MV-4-11 (cell line): ENCODE measurements around the gene APEX2.
"Not testable (repeated sequence)": the region's sequence is repeated elsewhere in the genome, so short reads cannot be mapped to it uniquely, and the experiment has no call there.

Experiments
- DNase-seq: peaks from one replicate; lab custom pipeline; 2025; lab: John Stamatoyannopoulos, UW

APEX2 gene, protein sequence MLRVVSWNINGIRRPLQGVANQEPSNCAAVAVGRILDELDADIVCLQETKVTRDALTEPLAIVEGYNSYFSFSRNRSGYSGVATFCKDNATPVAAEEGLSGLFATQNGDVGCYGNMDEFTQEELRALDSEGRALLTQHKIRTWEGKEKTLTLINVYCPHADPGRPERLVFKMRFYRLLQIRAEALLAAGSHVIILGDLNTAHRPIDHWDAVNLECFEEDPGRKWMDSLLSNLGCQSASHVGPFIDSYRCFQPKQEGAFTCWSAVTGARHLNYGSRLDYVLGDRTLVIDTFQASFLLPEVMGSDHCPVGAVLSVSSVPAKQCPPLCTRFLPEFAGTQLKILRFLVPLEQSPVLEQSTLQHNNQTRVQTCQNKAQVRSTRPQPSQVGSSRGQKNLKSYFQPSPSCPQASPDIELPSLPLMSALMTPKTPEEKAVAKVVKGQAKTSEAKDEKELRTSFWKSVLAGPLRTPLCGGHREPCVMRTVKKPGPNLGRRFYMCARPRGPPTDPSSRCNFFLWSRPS

DNA sequence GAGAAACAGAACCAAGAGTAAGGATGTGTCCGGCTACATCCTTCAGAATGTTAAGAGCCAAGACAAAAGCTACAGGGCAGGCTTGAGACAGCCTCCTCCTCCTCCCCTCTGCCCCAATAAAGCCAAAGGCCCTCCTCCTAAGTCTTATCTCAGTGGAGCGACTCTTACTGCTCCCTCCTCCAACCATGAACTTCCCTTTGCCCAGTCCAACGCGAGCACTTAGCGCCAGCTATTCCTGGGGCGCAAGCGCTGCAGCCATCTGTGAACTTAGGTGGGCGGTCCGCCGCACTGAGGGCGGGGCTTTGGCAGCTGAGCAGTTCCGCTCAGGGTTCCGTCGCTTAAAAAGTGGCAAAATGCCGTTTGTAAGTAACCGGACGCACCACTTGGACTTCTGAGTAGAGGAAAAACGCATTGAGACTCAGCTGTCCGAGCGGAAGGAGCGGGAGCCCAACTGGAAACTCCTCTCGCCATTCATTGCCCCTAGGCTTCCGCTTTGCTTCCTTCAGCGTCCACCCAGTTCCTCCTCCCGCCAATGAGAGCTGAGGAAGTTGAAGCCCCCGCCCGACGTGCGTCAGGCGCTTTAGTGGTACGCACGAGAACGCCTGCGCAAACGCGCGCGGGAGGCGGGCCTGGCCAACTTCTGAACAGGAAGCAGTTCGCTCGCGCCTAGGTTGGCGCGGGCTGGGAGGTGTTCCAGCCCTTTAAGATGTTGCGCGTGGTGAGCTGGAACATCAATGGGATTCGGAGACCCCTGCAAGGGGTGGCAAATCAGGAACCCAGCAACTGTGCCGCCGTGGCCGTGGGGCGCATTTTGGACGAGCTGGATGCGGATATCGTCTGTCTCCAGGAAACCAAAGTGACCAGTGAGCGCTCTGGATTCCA is at the start of gene APEX2:
APEX2 (plus strand) TSS at position 647 of the 882 bp plus-strand sequence; CDS start at position 707, 60 bp downstream.
- peak; percentile 91 for DNase-seq

DNA sequence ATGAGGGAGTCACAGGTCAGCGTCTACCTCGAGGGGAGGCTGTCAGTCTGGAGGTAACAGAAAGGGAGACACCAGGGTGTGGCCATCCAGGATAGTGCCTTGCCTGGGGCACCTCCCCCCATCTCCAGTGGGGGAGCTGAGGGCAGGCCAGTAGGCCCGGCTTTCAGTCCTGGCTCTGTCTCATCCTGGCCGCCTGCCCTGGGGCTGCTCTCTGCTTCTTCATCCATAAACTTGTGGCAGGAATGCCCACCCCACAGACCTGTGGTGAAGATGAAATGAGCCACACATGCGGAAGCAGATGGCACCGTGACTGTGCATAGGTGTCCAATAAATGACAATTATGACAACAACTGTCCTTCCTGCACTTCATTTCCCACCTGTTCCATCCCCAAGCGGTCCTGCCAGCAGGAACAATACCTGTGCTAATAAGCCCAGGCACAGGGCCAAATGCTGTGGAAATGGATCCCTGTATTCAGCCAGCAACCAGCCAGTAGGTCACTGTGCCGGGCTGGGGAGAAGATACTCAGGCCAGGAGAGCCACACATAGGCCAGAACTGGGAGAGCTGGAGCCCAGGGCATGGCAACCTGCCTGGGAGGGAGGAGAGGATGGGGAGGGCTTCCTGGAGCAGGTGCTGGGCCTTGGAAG is 49.3 kb upstream of the APEX2 start:
- DNase-seq, result no peak

DNA sequence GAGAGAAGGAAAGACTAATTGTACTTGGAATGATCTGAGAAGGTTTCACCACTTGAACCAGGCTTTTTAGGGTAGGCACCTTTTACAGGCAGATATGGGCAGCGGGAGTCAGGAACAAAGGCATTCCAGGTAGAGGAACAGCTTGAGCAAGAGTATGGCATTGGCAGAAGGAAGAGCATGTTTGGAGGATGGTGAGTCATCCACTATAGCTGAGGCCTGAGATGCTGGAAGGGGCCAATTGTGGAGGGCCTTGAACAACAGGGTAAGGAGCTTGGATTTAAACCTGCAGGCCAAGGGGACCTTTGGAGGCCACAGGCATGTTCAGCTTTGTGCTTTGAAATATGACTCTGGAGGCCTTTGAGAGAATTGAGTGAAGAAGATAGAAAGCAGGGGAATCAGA is 38.4 kb upstream of the APEX2 start:
- no peak for DNase-seq

DNA sequence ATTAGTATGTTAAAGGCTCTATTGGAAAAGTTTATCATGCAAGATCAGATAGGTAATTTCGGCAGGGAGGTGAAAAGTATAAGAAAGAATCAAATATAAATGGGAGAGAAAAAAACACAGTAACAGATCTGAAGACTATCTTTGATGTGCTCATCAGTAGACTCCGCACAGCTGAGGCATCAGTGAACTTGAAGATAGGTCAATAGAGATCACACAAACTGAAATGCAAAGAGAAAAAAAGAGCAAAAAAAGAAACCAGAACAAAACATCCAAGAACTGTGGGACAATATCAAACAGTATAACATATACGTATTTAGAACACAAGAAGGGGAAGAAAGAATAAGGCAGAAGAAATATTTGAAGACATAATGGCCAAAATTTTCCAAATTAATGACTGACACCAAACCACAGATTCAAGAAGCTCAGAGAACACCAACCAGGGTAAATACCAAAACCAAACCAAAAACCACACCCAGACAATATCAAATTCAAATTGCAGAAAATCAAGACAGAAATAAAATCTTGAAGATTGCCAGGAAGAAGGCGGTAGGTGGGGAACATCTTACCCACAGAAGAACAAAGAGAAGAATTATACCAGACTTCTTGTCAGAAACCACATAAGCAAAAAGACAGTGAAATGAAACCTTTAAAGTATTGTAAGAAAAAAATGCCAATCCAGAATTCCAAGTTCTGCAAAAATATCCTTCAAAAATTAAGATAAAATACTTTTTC is 35.2 kb upstream of the APEX2 start:
- DNase-seq, result no peak

DNA sequence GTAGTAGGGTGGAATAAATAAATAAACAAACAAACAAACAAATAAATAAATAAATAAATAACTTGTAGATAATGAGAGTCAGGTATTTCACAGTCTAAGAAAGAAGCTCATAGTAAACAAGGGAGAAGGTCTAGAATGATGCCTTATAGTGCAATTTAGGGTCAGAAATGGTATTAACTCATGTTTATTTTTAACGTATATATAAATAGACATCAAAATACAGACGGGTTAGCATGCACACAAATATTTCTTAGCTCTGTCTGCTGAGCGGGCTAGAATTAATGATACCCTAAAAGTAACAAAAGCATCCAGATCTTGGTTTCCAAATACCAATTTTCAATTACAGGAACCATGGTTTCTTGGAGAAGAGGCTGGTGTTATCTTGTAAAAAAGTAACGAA is 22.8 kb upstream of the APEX2 start:
- no peak for DNase-seq

DNA sequence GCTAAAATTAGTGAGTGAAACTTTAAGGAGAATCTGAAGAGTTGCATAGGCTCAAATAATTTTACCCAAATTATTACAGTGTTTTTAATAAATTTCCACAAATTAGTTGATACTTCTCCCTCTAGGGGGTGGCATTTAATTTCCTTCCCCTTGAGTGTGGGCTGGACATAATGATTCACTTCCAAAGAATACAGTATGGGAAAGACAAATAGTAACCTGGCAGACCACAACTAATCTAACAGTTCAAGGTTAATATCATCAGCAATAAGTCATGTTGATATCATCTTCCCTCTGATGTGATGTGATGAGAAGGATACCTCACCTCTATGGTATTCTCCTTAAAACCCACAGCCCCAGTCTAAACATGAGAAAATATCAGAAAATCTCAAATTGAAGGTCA is 21.7 kb upstream of the APEX2 start:
- no peak for DNase-seq

DNA sequence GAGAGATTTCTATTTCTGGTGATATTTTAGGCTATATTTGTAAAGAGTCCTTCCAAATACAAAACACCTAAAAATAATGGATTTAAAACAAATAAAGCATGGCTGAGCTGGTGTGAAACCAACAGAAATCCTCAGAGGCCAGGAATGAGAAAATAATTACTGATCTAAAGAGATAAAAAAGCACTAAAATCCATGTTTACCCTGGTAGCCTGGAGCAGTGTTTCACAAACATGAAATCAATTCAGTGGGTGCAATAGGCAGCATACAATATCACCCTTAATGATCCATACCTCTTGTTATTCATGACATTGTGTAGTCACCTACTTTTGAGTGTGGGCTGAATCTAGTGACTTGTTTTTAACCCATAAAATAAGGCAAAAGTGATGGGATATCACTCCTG is 20.7 kb upstream of the APEX2 start:
- no peak for DNase-seq

DNA sequence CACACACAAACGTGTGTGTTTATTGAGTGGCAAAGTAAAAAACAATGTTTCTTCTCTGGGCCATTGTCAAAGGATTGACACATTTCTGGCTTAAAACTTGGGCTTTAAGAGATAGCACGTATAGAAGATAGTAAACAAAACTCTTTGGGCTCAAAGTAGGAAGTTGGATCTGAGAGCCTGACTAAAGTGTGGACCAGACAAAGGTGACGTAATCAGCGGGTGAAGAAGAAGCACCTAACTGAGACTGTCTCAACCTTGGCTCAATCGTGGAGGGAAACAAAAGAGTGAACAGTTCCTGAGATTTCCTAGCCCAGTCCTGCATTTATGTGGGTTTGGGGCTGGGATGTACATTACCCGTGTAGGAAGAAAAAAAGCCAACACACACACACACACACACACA is 19.8 kb upstream of the APEX2 start:
- DNase-seq, result peak; percentile 2

DNA sequence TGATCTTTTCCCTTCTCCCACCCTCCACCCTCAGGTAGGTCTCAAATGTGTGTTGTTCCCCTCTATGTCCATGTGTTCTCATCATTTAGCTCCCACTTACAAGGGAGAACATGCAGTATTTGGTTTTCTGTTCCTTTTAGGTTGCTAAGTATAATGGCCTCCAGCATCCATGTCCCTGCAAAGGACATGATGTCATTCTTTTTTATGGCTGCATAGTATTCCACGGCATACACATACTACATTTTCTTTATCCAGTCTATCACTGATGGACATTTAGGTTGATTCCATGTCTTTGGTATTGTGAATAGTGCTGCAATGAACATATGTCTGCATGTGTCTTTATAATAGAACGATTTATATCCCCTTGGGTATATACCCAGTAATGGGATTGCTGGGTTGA is 16.9 kb upstream of the APEX2 start:
- not testable (repeated sequence) for DNase-seq

DNA sequence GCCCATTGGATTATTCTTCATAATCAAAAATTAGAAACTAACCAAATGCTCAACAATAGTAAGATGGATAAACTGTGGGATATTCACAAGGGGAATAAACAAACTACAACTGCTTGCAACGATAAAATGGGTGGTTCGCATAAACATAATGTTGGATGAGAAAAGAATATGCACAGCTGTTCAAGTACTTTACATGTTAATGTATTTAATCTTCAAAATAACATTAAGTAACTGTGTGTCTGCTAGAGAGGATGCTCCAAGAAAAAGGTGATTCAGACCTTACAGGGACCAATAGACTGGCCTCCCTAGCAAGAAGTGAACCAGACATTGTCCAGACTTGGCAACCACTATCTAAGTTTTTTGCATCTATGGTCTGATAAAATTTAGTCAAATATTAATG is 8.5 kb upstream of the APEX2 start:
- DNase-seq, result no peak

DNA sequence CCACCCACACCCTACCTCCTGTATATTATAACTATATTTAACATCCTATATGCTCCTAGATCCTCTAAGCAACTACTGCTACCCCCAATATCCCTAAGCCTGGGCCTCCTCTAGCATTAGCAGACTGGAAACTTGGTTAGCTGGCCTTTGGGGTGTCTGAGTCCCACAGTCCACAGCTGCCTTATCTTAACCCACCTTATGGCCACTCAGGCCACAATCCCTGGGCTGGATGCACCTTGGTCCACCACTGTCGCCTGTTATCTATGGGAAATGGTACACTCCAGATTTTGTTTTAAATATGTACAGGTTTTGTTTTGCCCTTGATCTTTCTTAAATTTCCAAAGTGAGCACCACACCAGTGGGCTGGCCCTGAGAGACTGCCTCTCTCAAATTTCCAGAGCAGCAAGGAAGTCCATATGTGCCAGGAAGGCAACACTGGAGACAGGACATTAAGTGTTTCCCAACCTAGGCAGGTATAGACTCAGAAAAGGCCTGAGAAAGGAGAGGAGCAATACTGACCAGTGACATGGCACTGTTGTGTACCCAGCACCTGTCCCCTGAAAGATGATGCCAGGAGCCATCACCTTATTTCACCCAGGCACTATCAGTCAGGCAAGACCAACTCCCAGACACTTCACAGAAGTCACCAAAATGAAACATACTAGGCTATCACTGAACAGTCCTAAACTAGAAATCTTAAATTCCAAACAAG is 7.1 kb upstream of the APEX2 start:
- DNase-seq, result no peak

DNA sequence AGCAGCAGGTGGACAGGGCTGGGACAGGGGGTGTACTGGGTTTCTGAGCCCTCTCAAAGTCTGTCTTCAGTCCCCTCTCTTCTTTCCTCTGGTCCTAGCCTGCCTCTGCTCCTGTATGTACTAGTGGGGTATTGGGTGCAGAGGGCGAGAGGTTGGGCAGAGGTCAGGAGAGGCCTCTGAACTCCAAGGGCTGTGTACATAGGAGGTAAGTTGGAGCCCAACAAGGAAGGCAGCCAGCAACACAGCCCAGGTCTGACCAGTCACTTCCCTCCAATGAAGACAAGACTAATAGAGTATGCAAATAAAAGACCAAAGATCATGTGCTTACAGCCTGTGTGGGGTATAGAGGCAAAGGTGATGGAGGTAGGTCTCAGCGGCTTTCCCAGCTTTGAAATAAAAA is 6.1 kb upstream of the APEX2 start, which contains the start of gene PFKFB1:
PFKFB1 (minus strand) TSS at position 90 of the 400 bp plus-strand sequence. CDS start 181 bp downstream, outside the sequence.
- no peak for DNase-seq

DNA sequence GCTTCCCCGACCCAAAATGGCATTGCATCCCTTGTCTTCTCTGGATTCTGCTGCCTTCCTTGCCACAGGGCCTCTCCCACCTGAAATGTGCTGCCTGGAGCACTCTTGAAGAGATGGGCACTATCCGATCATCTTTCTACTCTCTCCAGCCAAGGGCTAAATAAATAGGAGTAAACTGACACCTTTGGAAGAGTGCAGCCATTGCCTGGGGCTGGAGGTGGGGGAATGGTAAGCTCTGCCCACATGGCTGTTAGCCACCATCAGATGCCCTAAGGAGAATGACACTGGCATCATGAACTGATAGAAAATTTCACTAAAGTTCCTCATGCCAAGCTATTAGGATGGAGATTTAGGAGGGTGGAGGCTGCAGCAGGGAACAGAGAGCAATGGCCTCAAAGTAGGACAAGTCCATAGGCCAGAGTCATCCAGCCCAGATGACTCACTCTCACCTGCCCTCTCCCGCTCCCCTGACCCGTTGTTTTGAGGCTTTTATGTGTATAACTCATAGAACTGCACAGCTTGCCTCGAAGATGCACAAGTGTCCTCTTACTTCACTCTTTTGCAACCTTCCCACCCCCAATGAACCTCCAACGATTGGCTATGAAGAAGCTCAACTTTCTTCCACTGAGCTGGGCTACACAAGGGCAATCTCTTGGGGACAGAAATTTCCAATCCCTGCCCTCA is 5.4 kb upstream of the APEX2 start:
- DNase-seq, result peak; percentile 82

DNA sequence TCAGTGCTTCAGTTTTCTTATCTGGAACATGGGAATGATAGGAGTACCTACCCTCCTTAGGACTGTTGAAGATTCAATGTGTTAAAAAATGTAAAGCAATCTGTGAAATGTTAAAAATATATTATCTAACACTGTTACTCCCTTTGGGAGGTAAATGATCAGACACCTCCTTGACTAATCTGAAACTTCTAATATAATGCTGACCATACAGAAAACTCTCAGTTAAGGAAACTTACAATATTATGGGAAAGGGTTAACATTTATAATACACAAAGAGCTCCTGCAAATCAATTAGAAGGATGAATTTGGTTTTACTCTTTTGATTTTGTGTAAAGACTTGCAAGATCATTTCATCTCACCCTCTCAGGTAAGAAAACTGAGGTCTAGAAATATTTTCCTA is 4.5 kb upstream of the APEX2 start:
- no peak for DNase-seq

DNA sequence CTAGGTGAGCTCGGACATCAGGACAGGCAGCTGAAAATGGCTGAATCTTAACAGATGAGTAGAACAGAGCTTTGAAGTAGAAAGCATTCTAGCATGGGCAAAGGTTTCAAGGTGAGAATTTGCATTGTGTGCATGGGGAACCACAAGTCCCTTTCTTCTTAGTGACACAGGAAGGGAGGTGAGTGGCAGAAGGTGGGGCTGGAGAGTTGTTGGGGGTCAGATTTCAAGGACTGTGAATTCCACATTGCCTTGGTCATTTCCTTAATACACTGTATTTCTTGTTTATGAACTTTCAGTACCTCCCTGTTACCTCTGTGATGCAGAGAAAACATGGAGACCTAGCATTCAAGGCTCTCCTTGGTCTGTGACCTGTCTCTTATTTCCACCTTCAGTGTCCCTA is 4.1 kb downstream of the APEX2 start:
- DNase-seq, result no peak

DNA sequence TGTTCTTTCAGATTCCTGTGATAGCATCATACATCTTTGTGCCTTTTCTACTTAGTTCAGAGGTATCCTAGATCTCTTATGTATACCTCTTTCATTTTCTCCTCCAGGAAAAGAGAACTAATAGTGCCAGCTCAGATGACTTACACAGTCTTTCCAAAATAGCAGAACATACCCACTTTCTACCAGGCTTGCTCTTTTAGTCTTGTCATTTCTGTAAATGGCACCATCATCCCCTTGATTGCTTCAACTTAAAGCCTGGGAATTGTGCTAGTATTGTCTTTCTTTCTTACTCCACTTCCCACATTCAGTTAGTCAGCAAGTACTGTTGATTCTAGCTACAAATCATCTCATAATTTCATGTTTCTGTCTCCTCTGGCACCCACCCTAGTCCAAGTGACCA is 5.1 kb downstream of the APEX2 start:
- no peak for DNase-seq

DNA sequence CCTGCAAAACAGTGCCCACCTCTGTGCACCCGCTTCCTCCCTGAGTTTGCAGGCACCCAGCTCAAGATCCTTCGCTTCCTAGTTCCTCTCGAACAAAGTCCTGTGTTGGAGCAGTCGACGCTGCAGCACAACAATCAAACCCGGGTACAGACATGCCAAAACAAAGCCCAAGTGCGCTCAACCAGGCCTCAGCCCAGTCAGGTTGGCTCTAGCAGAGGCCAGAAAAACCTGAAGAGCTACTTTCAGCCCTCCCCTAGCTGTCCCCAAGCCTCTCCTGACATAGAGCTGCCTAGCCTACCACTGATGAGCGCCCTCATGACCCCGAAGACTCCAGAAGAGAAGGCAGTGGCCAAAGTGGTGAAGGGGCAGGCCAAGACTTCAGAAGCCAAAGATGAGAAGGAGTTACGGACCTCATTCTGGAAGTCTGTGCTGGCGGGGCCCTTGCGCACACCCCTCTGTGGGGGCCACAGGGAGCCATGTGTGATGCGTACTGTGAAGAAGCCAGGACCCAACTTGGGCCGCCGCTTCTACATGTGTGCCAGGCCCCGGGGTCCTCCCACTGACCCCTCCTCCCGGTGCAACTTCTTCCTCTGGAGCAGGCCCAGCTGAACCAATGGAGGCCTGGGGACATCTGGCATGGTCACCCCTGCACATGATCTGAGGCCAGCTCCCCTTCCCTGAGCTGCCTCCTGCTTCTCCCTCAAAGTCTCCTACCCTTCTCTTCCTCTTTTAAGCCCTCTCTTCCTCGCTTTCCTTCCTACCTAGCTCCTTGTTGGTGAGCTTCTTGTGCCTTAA is 6.9 kb downstream of the APEX2 start:
- no peak for DNase-seq

DNA sequence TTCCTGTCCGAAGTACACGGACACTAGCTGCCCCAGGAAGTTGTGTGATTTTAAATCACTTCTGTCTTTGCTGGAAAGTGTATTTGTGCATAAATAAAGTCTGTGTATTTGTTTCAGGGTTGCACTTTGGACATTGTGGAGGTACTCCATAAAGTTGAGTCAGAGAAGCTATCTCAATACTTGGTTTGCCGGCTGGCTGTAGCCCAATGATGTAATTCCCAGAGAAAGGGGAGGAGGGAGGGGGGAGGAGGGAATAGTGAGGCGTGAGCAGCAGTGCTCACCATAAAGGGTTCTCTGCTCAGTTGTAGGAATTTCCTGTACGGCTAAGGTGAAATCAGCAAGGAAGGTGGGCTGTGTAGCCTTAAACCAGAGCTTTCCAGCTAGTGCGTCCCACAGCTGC is 7.5 kb downstream of the APEX2 start:
- no peak for DNase-seq

DNA sequence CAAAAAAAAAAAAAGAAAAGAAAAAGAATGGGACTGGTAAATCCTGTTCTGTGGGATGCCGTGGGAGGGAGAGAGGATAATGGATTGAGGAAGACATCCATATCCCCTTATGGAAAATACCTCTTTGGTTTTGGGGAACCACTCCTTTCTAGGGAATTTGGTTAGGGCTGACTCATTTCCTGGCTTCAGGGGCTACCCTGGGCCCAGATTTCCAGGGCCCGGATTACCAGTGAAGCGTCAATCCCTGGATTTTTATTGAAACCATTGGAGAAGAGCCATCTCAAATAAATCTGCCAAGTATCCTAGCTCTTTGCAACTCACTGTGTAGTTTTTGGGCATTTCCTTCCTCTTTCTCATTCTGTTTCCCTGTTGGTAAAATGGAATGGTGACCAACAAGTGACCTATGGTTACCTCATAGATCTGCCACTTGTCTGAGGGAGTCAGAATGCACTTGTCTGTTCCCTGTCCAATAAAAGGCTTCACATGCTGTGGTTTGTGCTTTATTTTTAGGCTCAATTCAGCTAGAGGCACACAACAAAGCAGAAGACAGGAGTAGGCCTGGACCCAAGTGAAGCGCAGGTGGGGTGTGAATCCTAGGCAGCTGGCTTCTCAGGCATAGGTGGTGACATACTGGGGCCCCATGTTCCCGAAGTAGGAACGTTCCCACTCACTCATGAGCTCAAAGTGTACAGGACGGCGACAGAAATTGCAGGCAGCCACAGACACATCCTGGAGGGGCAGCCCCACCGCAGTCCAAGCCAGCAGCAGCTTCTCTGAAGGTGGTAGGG is 8.6 kb downstream of the APEX2 start:
- peak; percentile 87 for DNase-seq
